GM21515 (cell line): ENCODE results near the gene KPNA6.

ENCODE experiments used
- ATAC-seq: cut with Tn5 transposase; IDR thresholded peaks from one replicate; pipeline ENCODE4 v1.9.1; 2021; ENCODE audit not compliant: unreplicated experiment

Gene KPNA6

GRCh38 chr1:32186077-32186476 lies 78.2 kb downstream of the KPNA6 start:
- ATAC-seq = no peak

GRCh38 chr1:32186491-32186890 lies 78.6 kb downstream of the KPNA6 start:
- no peak for ATAC-seq

- no peak for ATAC-seq
Measured at GRCh38 chr1:32187850-32188249, 80.0 kb downstream of the KPNA6 start.

- no peak for ATAC-seq
Measured at GRCh38 chr1:32192220-32192948, 84.5 kb downstream of the KPNA6 start.

- no peak for ATAC-seq
Measured at GRCh38 chr1:32194984-32195383, 87.1 kb downstream of the KPNA6 start.

- no peak for ATAC-seq
Measured at GRCh38 chr1:32195531-32195930, 87.7 kb downstream of the KPNA6 start.

GRCh38 chr1:32195972-32196823 lies 88.3 kb downstream of the KPNA6 start:
- no peak for ATAC-seq

- ATAC-seq = no peak
Measured at GRCh38 chr1:32197074-32197473, 89.2 kb downstream of the KPNA6 start.

GRCh38 chr1:32197837-32198236 lies 90.0 kb downstream of the KPNA6 start:
- no peak for ATAC-seq

GRCh38 chr1:32198237-32199042 lies 90.6 kb downstream of the KPNA6 start:
- ATAC-seq = no peak

GRCh38 chr1:32199043-32199716 lies 91.3 kb downstream of the KPNA6 start:
- no peak for ATAC-seq

- ATAC-seq = no peak
Measured at GRCh38 chr1:32199717-32200072, 91.8 kb downstream of the KPNA6 start.

GRCh38 chr1:32200226-32201010 lies 92.6 kb downstream of the KPNA6 start, which contains the start of gene CCDC28B:
TSS of gene CCDC28B (plus strand) at chr1:32200595. CDS start at chr1:32201936, 1,341 bp downstream.
- ATAC-seq = no peak

GRCh38 chr1:32201011-32201855 lies 93.4 kb downstream of the KPNA6 start:
- peak; percentile 37 for ATAC-seq

GRCh38 chr1:32204943-32205361 lies 97.1 kb downstream of the KPNA6 start:
- ATAC-seq = no peak

- peak; percentile 55 for ATAC-seq
Measured at GRCh38 chr1:32205401-32206370, 97.8 kb downstream of the KPNA6 start, which contains the start of gene IQCC. TSS of gene IQCC (plus strand) at chr1:32205671. CDS start at chr1:32205682, 11 bp downstream.

GRCh38 chr1:32208469-32208868 lies 100.6 kb downstream of the KPNA6 start:
- no peak for ATAC-seq

GRCh38 chr1:32208891-32209328 lies 101.1 kb downstream of the KPNA6 start, which contains the start of gene DCDC2B:
TSS of gene DCDC2B (plus strand) at chr1:32209089. CDS start at chr1:32209094, 5 bp downstream.
- no peak for ATAC-seq
